HepG2 (cell line): Measurements from ENCODE around the gene MEX3A. TPM values are rescaled to one million over a fixed set of nuclear protein-coding genes. Genes with fewer than 3 reads are reported as not detected.

ENCODE experiments used
- DMAP1 ChIP-seq: IDR thresholded peaks from 2 replicates; pipeline ENCODE4 v1.6.1; 2016
- IKZF1 ChIP-seq: fragments of 450-650 bp; IDR thresholded peaks from 2 replicates; pipeline ENCODE4 v1.7.1; 2016
- JARID2 ChIP-seq: sonication (generic); formaldehyde crosslinking; IDR thresholded peaks from 2 replicates; pipeline ENCODE4 v1.8.1; 2023; ENCODE audit warnings: missing genetic modification reagents, inconsistent platforms; ENCODE audit not compliant: insufficient replicate concordance
- MAF1 ChIP-seq: sonication (generic); formaldehyde crosslinking; IDR thresholded peaks from 2 replicates; pipeline ENCODE4 v1.5.0; 2020; ENCODE audit warnings: missing genetic modification reagents, borderline replicate concordance
- NFE2L2 ChIP-seq: fragments of 150-350 bp; IDR thresholded peaks from 2 replicates; pipeline ENCODE4 v1.6.1; 2014; ENCODE audit warnings: low read length
- NKX3-1 ChIP-seq: sonication (generic); formaldehyde crosslinking; IDR thresholded peaks from 2 replicates; pipeline ENCODE4 v1.5.0; 2020; ENCODE audit warnings: missing genetic modification reagents
- NR3C1 ChIP-seq: sonication (generic); formaldehyde crosslinking; IDR thresholded peaks from 2 replicates; pipeline ENCODE4 v1.4.0; 2020; ENCODE audit warnings: missing genetic modification reagents
- RBM22 ChIP-seq: fragments of 200-400 bp; formaldehyde crosslinking; optimal IDR thresholded peaks from 2 replicates; pipeline ENCODE3; 2017; ENCODE audit warnings: mild to moderate bottlenecking, low read length, moderate library complexity
- SNRNP70 ChIP-seq: fragments of 200-400 bp; formaldehyde crosslinking; IDR thresholded peaks from 2 replicates; pipeline ENCODE4 v1.6.1; 2017; ENCODE audit warnings: mild to moderate bottlenecking, low read depth, low read length, moderate library complexity
- SP1 ChIP-seq, 2 experiments: fragments of 450-650 bp in 1 of 2; sonication (generic) in 1 of 2; formaldehyde crosslinking in 1 of 2; IDR thresholded peaks; 2 replicates each; pipeline versions ENCODE4 v1.4.0 to v1.6.1; 2016 to 2020; ENCODE audit warnings: missing genetic modification reagents in 1 of 2
- TGIF2 ChIP-seq: IDR thresholded peaks from 2 replicates; pipeline ENCODE4 v1.6.1; 2016; ENCODE audit warnings: control low read depth, missing compliant biosample characterization
- ZBTB37 ChIP-seq: sonication (generic); formaldehyde crosslinking; IDR thresholded peaks from 2 replicates; pipeline ENCODE4 v1.4.0; 2020; ENCODE audit warnings: mild to moderate bottlenecking, missing genetic modification reagents
- ZKSCAN5 ChIP-seq: sonication (generic); formaldehyde crosslinking; IDR thresholded peaks from 2 replicates; pipeline ENCODE4 v1.5.1; 2020; ENCODE audit warnings: mild to moderate bottlenecking, missing genetic modification reagents
- ZNF17 ChIP-seq: sonication (generic); formaldehyde crosslinking; IDR thresholded peaks from 2 replicates; pipeline ENCODE4 v1.5.0; 2020; ENCODE audit warnings: mild to moderate bottlenecking, missing genetic modification reagents
- ZNF253 ChIP-seq: sonication (generic); formaldehyde crosslinking; IDR thresholded peaks from 2 replicates; pipeline ENCODE4 v1.8.0; 2022; ENCODE audit warnings: mild to moderate bottlenecking, missing genetic modification reagents, borderline replicate concordance
- ZNF44 ChIP-seq: sonication (generic); formaldehyde crosslinking; IDR thresholded peaks from 2 replicates; pipeline ENCODE4 v1.5.1; 2020; ENCODE audit warnings: mild to moderate bottlenecking, missing genetic modification reagents
- ZNF496 ChIP-seq: sonication (generic); formaldehyde crosslinking; IDR thresholded peaks from 2 replicates; pipeline ENCODE4 v1.8.1; 2023; ENCODE audit warnings: mild to moderate bottlenecking, moderate library complexity, missing genetic modification reagents; ENCODE audit not compliant: insufficient replicate concordance
- ZNF512B ChIP-seq: sonication (generic); formaldehyde crosslinking; IDR thresholded peaks from 2 replicates; pipeline ENCODE4 v1.5.1; 2020; ENCODE audit warnings: missing genetic modification reagents, mild to moderate bottlenecking, borderline replicate concordance
- ZNF569 ChIP-seq: sonication (generic); formaldehyde crosslinking; IDR thresholded peaks from 2 replicates; pipeline ENCODE4 v1.5.0; 2020; ENCODE audit warnings: mild to moderate bottlenecking, missing genetic modification reagents, moderate library complexity, borderline replicate concordance
- ZNF570 ChIP-seq: sonication (generic); formaldehyde crosslinking; IDR thresholded peaks from 2 replicates; pipeline ENCODE4 v1.4.0; 2020; ENCODE audit warnings: mild to moderate bottlenecking, missing genetic modification reagents, borderline replicate concordance
- ZNF691 ChIP-seq: sonication (generic); formaldehyde crosslinking; IDR thresholded peaks from 2 replicates; pipeline ENCODE4 v1.4.0; 2020; ENCODE audit warnings: missing genetic modification reagents, low read depth, mild to moderate bottlenecking, borderline replicate concordance
- ZNF780A ChIP-seq: sonication (generic); formaldehyde crosslinking; IDR thresholded peaks from 2 replicates; pipeline ENCODE4 v1.8.0; 2022; ENCODE audit warnings: mild to moderate bottlenecking, missing genetic modification reagents, moderate library complexity
- polyA plus RNA-seq, 8 experiments: library from polyadenylated mRNA; depleted of rRNA in 3 of 8; stranded (reverse) in 7 of 8; unstranded in 1 of 8; fragments of >200 nt; fragmentation: Illumina TruSeq in 4 of 8; extraction: Trizol in 4 of 8; gene quantifications; 2 replicates each; pipeline versions ENCODE4 v1.2.1 to v1.2.3, GENCODE V29; 2011 to 2016; ENCODE audit warnings: low read depth in 4 of 8, missing spikeins in 1 of 8, mixed read lengths in 1 of 8; ENCODE audit not compliant: insufficient read depth in 1 of 8
- total RNA-seq, 5 experiments: library from RNA; depleted of rRNA; stranded (reverse); fragments of >200 nt; fragmentation: Illumina TruSeq; extraction: Trizol; gene quantifications; 2 replicates each; pipeline ENCODE4 v1.2.3, GENCODE V29; 2016; ENCODE audit warnings: low read depth in 1 of 5
- TF ChIP-seq, protein P1 (sequence below): IDR thresholded peaks from 2 replicates; pipeline ENCODE4 v1.6.1; 2016

The MEX3A gene
- total and polyA plus RNA-seq, 2 of the 13 experiments (the other 11 are each of a cell fraction or from before 2014, with no cell fraction given) = 7.6 to 9.1 TPM

DNA sequence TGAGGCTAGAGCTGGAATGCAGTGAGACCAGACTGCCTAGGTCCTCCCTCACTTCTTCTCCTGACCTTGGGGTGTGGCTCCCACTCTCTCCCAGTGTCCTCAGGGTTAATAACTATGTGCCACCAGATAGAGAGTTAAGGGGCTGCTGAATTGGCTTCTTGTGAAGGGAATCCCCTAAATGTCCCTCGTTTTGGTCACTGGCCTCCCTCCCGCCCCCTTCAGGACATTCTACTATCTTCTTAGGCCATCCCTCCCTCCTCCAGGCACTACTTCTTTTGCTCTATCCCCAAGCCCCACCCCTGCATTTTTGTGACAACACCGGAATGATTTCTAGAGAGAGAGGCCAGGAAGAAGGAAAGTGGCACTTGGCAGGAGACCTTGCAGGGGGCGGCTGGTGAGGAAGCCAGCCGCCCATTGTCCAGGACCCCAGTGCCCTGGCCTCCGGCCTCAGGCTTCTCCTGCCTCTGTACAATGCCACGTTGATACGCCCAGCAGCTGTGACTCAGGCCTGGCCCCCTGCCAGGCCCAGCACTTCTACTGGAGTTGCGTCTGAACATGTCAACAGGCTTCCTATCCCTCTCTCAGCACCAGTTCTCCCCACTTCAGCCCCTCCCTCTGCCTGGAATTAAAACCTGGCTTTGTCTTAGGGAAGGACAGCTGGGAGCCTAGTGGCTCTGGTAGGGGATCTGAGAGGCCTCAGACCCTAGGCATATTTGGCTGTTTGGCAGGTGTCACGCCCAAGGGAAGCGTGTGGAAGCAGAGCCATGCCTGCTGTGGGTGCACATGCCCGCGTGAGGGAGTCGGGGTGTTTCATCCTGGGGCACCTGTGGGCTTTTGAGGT lies 41.3 kb upstream of the MEX3A start (continued):
- TF ChIP-seq NR3C1 (CRISPR knock-in tag) (no peak), ZNF512B (CRISPR knock-in tag) (no peak), ZNF691 (peak; percentile 63; the same call in 1 of the 2 replicates), MAF1 (CRISPR knock-in tag) (no peak), ZBTB37 (CRISPR knock-in tag) (no peak), ZNF570 (CRISPR knock-in tag) (no peak), SP1 (IDR thresholded peaks at IDR 0.05) (no peak), SP1 (CRISPR knock-in tag; IDR thresholded peaks at IDR 0.05) (no peak), ZKSCAN5 (CRISPR knock-in tag) (no peak), RBM22 (peak; percentile 35), JARID2 (CRISPR knock-in tag) (no peak), TGIF2 (CRISPR knock-in tag) (0 out of 2 replicates have a peak, but pooled peaks have one; percentile 21), NFE2L2 (no peak), DMAP1 (CRISPR knock-in tag) (peak; percentile 65), NKX3-1 (no peak), ZNF496 (CRISPR knock-in tag) (no peak), IKZF1 (no peak), ZNF780A (CRISPR knock-in tag) (no peak), SNRNP70 (no peak), ZNF569 (CRISPR knock-in tag) (no peak), ZNF17 (CRISPR knock-in tag) (no peak), ZNF253 (CRISPR knock-in tag) (no peak), ZNF44 (CRISPR knock-in tag) (no peak)
- TF ChIP-seq, protein P1, sequence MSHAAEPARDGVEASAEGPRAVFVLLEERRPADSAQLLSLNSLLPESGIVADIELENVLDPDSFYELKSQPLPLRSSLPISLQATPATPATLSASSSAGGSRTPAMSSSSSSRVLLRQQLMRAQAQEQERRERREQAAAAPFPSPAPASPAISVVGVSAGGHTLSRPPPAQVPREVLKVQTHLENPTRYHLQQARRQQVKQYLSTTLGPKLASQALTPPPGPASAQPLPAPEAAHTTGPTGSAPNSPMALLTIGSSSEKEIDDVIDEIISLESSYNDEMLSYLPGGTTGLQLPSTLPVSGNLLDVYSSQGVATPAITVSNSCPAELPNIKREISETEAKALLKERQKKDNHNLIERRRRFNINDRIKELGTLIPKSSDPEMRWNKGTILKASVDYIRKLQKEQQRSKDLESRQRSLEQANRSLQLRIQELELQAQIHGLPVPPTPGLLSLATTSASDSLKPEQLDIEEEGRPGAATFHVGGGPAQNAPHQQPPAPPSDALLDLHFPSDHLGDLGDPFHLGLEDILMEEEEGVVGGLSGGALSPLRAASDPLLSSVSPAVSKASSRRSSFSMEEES (CRISPR knock-in tag) = no peak
